Upper lobe of left lung (tissue), 6 donors: Measurements from ENCODE around the gene SLC35F5. TPM values are rescaled to one million over a fixed set of nuclear protein-coding genes. Genes with fewer than 3 reads are reported as not detected.

ENCODE experiments used
- ATAC-seq, 2 donors: fragments of 200-7000 bp; cut with Tn5 transposase; one replicate each; pipeline ENCODE4 v1.9.1; 2022; ENCODE audit warnings: mild to moderate bottlenecking in 2 of 2, moderate library complexity in 2 of 2; ENCODE audit not compliant: low FRiP score in 2 of 2
- DNase-seq, 2 donors: peaks; one replicate each; pipeline ENCODE4 v3.0.0-alpha.2; 2019 to 2020
- H3K27ac ChIP-seq, 4 donors: fragments of 200-600 bp; sonication (generic); one replicate each; pipeline ENCODE4 v1.5.1; 2016 to 2019
- H3K27me3 ChIP-seq, 4 donors: fragments of 200-600 bp; sonication (generic); one replicate each; pipeline ENCODE4 v1.5.1; 2017 to 2019
- H3K36me3 ChIP-seq, 4 donors: fragments of 200-600 bp; sonication (generic); one replicate each; pipeline ENCODE4 v1.5.1; 2016 to 2019
- H3K4me1 ChIP-seq, 4 donors: fragments of 200-600 bp; sonication (generic); one replicate each; pipeline ENCODE4 v1.5.1; 2018 to 2019
- H3K4me3 ChIP-seq, 4 donors: fragments of 200-600 bp; sonication (generic); one replicate each; pipeline ENCODE4 v1.5.1; 2017 to 2019; ENCODE audit warnings: mild to moderate bottlenecking in 2 of 4, moderate library complexity in 1 of 4
- H3K9me3 ChIP-seq, 4 donors: fragments of 200-600 bp; sonication (generic); one replicate each; pipeline ENCODE4 v1.5.1; 2018 to 2019
- EP300 ChIP-seq, 4 donors: sonication (generic); formaldehyde crosslinking; IDR thresholded peaks; one replicate each; pipeline ENCODE4 v1.5.1; 2017; ENCODE audit warnings: antibody characterized with exemption in 4 of 4, control low read depth in 2 of 4
- POLR2A ChIP-seq, 4 donors: fragments of 450-650 bp; IDR thresholded peaks; one replicate each; pipeline ENCODE4 v1.5.1; 2016 to 2017; ENCODE audit warnings: antibody characterized with exemption in 4 of 4, mild to moderate bottlenecking in 2 of 4
- POLR2AphosphoS5 ChIP-seq, 2 donors: sonication (generic); formaldehyde crosslinking; IDR thresholded peaks; one replicate each; pipeline ENCODE4 v1.5.1; 2017; ENCODE audit warnings: antibody characterized with exemption in 2 of 2
- WGBS, 2 donors: methylation state at CpG; one replicate each; pipeline ENCODE4 v1.1.5; 2017 to 2018; 5-methylcytosine and 5-hydroxymethylcytosine counted together
- total RNA-seq, 6 donors: library from RNA; depleted of rRNA in 4 of 6; stranded (reverse); fragments of >200 nt in 4 of 6; gene quantifications; one replicate each; pipeline versions ENCODE4 v1.1.0 to v1.2.1, GENCODE V29; 2016 to 2021
- TF ChIP-seq, protein P1 (sequence below), 6 experiments: fragments of 450-650 bp in 4 of 6; fragments of 200-600 bp in 2 of 6; sonication (generic) in 2 of 6; IDR thresholded peaks; one replicate each; pipeline ENCODE4 v1.5.1; 2016 to 2019; ENCODE audit warnings: antibody characterized with exemption in 6 of 6
- donor health status: DM: no; HTN: no; CAD: no; lungs with moderate emphysema.
- donor health status: DM: no; HTN: yes; CAD: no; lungs with severe emphysema.

SLC35F5 gene
- total RNA-seq, 6 donors from 2014 or later, result 38.8 to 118 (median 65.8) TPM

DNA sequence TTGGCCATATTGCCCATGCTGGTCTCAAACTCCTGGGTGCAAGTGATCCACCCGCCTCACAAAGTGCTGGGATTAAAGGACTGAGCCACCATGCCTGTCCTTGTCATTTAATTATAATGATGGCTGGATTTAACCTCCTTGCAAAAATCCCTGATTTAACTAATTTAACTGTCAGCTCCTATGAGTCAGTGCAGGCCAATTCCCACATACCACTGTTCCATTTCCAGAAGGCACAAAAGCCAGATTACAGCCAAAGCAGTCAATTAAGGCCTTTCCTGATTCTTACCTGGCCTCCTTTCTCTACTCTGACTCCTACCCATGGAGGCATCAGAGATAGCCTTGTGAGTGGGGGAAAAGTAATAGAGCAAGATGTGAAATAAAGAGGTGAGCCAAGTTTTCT is 12.3 kb upstream of the SLC35F5 start:
- Histone ChIP-seq H3K4me1 (no peaks in the 10 kb centered on the region), H3K36me3 (no peaks in the 10 kb centered on the region), H3K9me3 (peaks cover 0 to 6% (median 0%) of the 10 kb centered on the region in 4 donors), H3K4me3 (no peak overlapping the region), H3K27me3 (no peaks in the 10 kb centered on the region), H3K27ac (no peak overlapping the region)
- TF ChIP-seq, protein P1, sequence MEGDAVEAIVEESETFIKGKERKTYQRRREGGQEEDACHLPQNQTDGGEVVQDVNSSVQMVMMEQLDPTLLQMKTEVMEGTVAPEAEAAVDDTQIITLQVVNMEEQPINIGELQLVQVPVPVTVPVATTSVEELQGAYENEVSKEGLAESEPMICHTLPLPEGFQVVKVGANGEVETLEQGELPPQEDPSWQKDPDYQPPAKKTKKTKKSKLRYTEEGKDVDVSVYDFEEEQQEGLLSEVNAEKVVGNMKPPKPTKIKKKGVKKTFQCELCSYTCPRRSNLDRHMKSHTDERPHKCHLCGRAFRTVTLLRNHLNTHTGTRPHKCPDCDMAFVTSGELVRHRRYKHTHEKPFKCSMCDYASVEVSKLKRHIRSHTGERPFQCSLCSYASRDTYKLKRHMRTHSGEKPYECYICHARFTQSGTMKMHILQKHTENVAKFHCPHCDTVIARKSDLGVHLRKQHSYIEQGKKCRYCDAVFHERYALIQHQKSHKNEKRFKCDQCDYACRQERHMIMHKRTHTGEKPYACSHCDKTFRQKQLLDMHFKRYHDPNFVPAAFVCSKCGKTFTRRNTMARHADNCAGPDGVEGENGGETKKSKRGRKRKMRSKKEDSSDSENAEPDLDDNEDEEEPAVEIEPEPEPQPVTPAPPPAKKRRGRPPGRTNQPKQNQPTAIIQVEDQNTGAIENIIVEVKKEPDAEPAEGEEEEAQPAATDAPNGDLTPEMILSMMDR (IDR thresholded peaks at IDR 0.05), result no peak
- no peak for TF ChIP-seq POLR2A (IDR thresholded peaks at IDR 0.05)
- TF ChIP-seq POLR2AphosphoS5 (IDR thresholded peaks at IDR 0.05), result no peak
- no peak for TF ChIP-seq EP300 (IDR thresholded peaks at IDR 0.05)
- ATAC-seq (no peak), DNase-seq (no peak)
- WGBS, 2 donors, result 94 to 100% methylated on average over 1 of the region's 1 CpG

DNA sequence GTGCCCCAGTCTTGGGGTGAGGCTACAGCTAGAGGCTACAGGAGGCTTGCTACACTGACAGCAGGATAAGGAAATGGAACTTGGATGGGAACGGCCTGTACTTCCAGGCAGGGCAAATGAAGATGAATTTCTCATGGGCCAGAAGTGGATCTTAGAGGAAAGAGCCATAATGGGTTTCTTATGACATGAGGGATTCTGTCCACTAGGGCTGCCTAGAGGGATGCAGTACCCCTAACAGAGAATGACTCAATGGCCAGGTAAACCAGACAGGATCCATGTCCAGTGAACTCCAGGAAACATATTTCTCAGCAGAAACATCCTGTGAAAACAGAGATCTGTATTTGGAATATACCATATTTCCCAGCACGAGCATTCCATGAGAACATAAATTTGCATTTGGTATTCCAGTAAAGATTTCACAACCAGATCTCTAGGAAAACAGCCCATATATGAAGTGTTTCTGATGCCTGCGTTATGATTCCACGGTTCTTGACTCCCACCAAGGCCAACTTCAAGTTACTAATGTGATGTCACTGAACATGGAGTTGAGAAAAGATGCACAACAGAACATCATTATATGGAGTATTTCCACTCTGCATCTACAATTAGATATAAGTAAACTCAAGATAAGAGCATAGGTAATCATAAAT is 11.5 kb upstream of the SLC35F5 start:
- H3K4me1 ChIP-seq, result no peaks in the 10 kb centered on the region
- no peak overlapping the region for H3K4me3 ChIP-seq
- no peak for TF ChIP-seq POLR2A (IDR thresholded peaks at IDR 0.05)
- ATAC-seq, result no peak
- H3K27ac ChIP-seq, result no peak overlapping the region
- peaks cover 0 to 6% (median 0%) of the 10 kb centered on the region in 4 donors for H3K9me3 ChIP-seq
- no peak for DNase-seq
- no peaks in the 10 kb centered on the region for H3K27me3 ChIP-seq
- H3K36me3 ChIP-seq, result no peaks in the 10 kb centered on the region
- WGBS, 2 donors, result 78 to 89% methylated on average over 4 of the region's 4 CpGs

DNA sequence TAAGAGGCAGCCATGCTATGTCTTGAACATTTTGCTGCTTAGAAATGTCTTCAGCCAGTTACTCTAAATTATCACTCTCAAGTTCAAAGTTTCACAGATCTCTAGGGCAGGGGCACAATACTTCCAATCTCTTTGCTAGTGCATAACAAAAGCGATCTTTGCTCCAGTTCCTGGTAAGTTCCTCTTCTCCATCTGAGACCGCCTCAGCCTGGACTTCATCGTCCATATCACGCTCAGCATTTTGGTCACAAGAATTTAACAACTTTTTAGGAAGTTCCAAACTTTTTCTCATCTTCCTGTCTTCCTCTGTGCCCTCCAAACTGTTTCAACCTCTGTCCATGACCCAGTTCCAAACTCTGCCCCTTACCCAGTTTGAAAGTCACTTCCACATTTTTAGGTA is 8.8 kb upstream of the SLC35F5 start:
- H3K27ac ChIP-seq, result no peak overlapping the region
- H3K4me1 ChIP-seq, result no peaks in the 10 kb centered on the region
- peaks cover 0 to 6% (median 0%) of the 10 kb centered on the region in 4 donors for H3K9me3 ChIP-seq
- 75 to 91% methylated on average over 4 of the region's 4 CpGs for WGBS, 2 donors
- ATAC-seq (no peak), DNase-seq (no peak)
- no peaks in the 10 kb centered on the region for H3K36me3 ChIP-seq
- no peaks in the 10 kb centered on the region for H3K27me3 ChIP-seq
- TF ChIP-seq POLR2AphosphoS5 (IDR thresholded peaks at IDR 0.05), result no peak
- TF ChIP-seq EP300 (IDR thresholded peaks at IDR 0.05), result no peak
- TF ChIP-seq POLR2A (IDR thresholded peaks at IDR 0.05), result no peak
- TF ChIP-seq, protein P1 (IDR thresholded peaks at IDR 0.05), result no peak
- no peak overlapping the region for H3K4me3 ChIP-seq

DNA sequence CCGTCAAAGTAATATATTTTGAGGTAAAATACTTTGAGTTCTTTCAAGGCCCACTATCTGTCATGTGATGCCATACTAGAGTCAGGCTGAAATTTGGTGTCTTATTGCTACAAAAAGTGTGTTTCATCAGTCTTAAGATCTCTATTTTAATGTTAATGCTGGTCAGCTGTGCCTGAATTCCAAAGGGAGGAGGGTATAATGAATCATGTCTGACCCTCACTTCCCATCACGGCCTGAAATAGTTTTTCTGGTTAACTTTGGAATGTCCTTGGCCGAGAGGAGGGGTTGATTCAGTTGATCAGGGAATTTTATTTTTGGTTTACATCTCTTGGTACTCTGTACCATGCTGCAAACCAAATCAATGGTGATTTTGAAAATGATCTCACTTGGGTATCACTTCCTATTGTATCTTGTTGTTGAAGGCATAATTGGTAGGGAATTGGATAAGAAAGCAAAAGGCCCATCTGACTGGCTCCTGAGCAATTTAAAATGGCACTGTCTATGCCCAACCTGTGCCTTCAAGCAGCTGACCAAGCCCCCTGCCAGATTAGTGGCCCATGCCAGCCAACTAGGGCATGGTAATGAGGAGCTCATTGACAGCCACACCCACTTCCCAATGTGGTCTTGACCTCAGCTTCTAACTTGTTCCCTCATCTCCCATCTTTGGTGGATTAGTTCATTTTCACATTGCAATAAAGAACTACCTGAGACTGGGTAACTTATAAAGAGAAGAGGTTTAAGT is 6.1 kb upstream of the SLC35F5 start:
- H3K27me3 ChIP-seq, result no peaks in the 10 kb centered on the region
- peaks cover under 1 to 2% (median under 1%) of the 10 kb centered on the region in 4 donors for H3K4me1 ChIP-seq
- no peak overlapping the region for H3K4me3 ChIP-seq
- ATAC-seq (no peak), DNase-seq (no peak)
- no peak for TF ChIP-seq POLR2AphosphoS5 (IDR thresholded peaks at IDR 0.05)
- no peak for TF ChIP-seq POLR2A (IDR thresholded peaks at IDR 0.05)
- TF ChIP-seq, protein P1 (IDR thresholded peaks at IDR 0.05), result no peak
- TF ChIP-seq EP300 (IDR thresholded peaks at IDR 0.05), result no peak
- no peak overlapping the region for H3K27ac ChIP-seq
- H3K36me3 ChIP-seq, result no peaks in the 10 kb centered on the region
- WGBS, 2 donors, result 67 to 81% methylated on average over 3 of the region's 3 CpGs
- peaks cover 0 to 6% (median 0%) of the 10 kb centered on the region in 4 donors for H3K9me3 ChIP-seq

DNA sequence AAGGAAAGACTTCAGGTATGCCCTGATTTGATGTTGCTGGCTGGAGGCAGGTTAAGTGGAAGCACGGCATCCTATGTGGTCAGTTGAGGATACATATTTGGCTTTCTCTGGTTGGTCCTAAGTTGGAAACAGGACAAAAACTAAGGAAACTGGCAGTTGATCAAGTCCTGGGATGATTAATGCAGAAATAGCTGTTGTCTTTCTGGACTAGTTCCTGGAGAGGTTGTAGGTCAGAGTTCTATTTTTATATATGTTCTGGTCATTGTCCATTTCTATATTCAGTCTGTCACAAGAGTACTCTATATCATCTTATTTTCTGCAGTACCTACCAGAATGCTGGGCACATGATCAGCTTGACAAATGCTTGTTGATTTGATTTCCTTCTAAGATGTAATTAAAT is 4.0 kb upstream of the SLC35F5 start:
- no peaks in the 10 kb centered on the region for H3K27me3 ChIP-seq
- H3K9me3 ChIP-seq, result peaks cover 0 to 6% (median 0%) of the 10 kb centered on the region in 4 donors
- no peaks in the 10 kb centered on the region for H3K36me3 ChIP-seq
- no peak for TF ChIP-seq POLR2A (IDR thresholded peaks at IDR 0.05)
- no peak overlapping the region for H3K27ac ChIP-seq
- 40 to 44% methylated on average over 1 of the region's 1 CpG for WGBS, 2 donors
- DNase-seq (no peak), ATAC-seq (no peak)
- H3K4me1 ChIP-seq, result peaks cover 6 to 11% (median 8%) of the 10 kb centered on the region in 4 donors
- H3K4me3 ChIP-seq, result no peak overlapping the region
